ENCODE results near the gene FCER1G. TPM values are rescaled to one million over a fixed set of nuclear protein-coding genes. Genes with fewer than 3 reads are reported as not detected.
A peak's percentile ranks its signal among the peaks of the same experiment; 100 is the strongest.
"Not testable (repeated sequence)": the region's sequence is repeated elsewhere in the genome, so short reads cannot be mapped to it uniquely, and the experiment has no call there.

FCER1G gene
- total RNA-seq, 1 experiment from 2014 or later: 0.77 TPM

GRCh38 chr1:161224695-161225087 is 9.6 kb downstream of the FCER1G start:
- H3K36me3 ChIP-seq (ENCODE audit: control insufficient read depth, insufficient read depth, low read length); H3K9me3 ChIP-seq (ENCODE audit: control insufficient read depth, insufficient read depth, low read depth, low read length); H3K27ac ChIP-seq (ENCODE audit: low read length); H3K27me3 ChIP-seq (ENCODE audit: control insufficient read depth, insufficient read depth, low read length); DNase-seq (ENCODE audit: low read depth, low spot score); BruUV-seq (replicated peaks); H3K4me3 ChIP-seq (ENCODE audit: low read depth in 2 of 2, low read length in 2 of 2); ATAC-seq: not testable (repeated sequence)
- in situ Hi-C loops (cut with HindIII; ENCODE audit: low pct_unique_long_range_greater_than_20kb, low sequenced_read_pairs): loop anchor here (25.0 kb wide), 1 partner anchor 163 kb away; no protein-coding TSS in a partner anchor
- intact Hi-C loops (cut with micrococcal nuclease; ENCODE audit: unreplicated experiment): loop anchor here (5.0 kb wide), 2 partner anchors 68 to 148 kb away; no protein-coding TSS in a partner anchor
- ChIA-PET POLR2A (interaction anchor here (1.6 kb wide), 1 partner anchor 22 kb away, joined by 11 read pairs; the partner anchor contains the start of gene NDUFS2), CTCF (interaction anchor here (1.5 kb wide), 1 partner anchor 157 kb away, joined by 13 read pairs; no protein-coding TSS in a partner anchor)
- H3K4me1 ChIP-seq (ENCODE audit: control insufficient read depth, insufficient read depth, low read length): peaks cover 19% of the 10 kb centered on the region

- H3K4me1 ChIP-seq (ENCODE audit: control insufficient read depth, insufficient read depth, low read length): peaks cover 19% of the 10 kb centered on the region
- POLR2A ChIA-PET: interaction anchor here (0.6 to 1.6 kb wide), 5 partner anchors 19 to 119 kb away, joined by 3 to 11 read pairs (median 4); partner anchors contain the start of gene NDUFS2
- ATAC-seq (no peak), DNase-seq (ENCODE audit: low read depth, low spot score) (no peak)
- TF ChIP-seq CTCF (IDR thresholded peaks at IDR 0.05) (no peak), TCF7L2 (IDR thresholded peaks at IDR 0.05; ENCODE audit: low read depth, low read length) (no peak), SIN3A (IDR thresholded peaks at IDR 0.05; ENCODE audit: borderline replicate concordance, insufficient read depth, low read depth, low read length) (no peak), REST (IDR thresholded peaks at IDR 0.05; ENCODE audit: insufficient read depth in 1 of 2, low read depth in 2 of 2, low read length in 1 of 2) (no peak), POLR2AphosphoS5 (IDR thresholded peaks at IDR 0.05; ENCODE audit: low read depth, low read length) (no peak)
- intact Hi-C loops (cut with micrococcal nuclease; ENCODE audit: unreplicated experiment): loop anchor here (5.0 kb wide), 2 partner anchors 67 to 147 kb away; no protein-coding TSS in a partner anchor
- no peaks in the 10 kb centered on the region for H3K9me3 ChIP-seq (ENCODE audit: control insufficient read depth, insufficient read depth, low read depth, low read length)
- no peaks in the 10 kb centered on the region for H3K27me3 ChIP-seq (ENCODE audit: control insufficient read depth, insufficient read depth, low read length)
- H3K27ac ChIP-seq (ENCODE audit: low read length): peak overlapping the region; percentile 64
- H3K4me3 ChIP-seq (ENCODE audit: low read depth in 2 of 2, low read length in 2 of 2): no peak overlapping the region
- CTCF ChIA-PET: interaction anchor here (0.5 to 2.5 kb wide), 7 partner anchors 33 to 1037 kb away, joined by 3 to 30 read pairs (median 9); no protein-coding TSS in a partner anchor
- peaks cover 2% of the 10 kb centered on the region; the same call in 1 of the 2 replicates for H3K36me3 ChIP-seq (ENCODE audit: control insufficient read depth, insufficient read depth, low read length)
- no TSS peak for BruUV-seq (replicated peaks)
- in situ Hi-C loops (cut with HindIII; ENCODE audit: low pct_unique_long_range_greater_than_20kb, low sequenced_read_pairs): no loop called here
Observed at GRCh38 chr1:161225178-161225533, 10.1 kb downstream of the FCER1G start.
